Measurements from ENCODE around the gene PTTG2. TPM values are rescaled to one million over a fixed set of nuclear protein-coding genes. Genes with fewer than 3 reads are reported as not detected.

The PTTG2 gene
- total and polyA plus RNA-seq, 2 of the 13 experiments (the other 11 are each of a cell fraction or from before 2014, with no cell fraction given) = not detected

GRCh38 chr4:37938208-37938607 lies 22.0 kb upstream of the PTTG2 start:
- no TSS peak for BruUV-seq (replicated peaks)
- no peak for FAIRE-seq

DNA sequence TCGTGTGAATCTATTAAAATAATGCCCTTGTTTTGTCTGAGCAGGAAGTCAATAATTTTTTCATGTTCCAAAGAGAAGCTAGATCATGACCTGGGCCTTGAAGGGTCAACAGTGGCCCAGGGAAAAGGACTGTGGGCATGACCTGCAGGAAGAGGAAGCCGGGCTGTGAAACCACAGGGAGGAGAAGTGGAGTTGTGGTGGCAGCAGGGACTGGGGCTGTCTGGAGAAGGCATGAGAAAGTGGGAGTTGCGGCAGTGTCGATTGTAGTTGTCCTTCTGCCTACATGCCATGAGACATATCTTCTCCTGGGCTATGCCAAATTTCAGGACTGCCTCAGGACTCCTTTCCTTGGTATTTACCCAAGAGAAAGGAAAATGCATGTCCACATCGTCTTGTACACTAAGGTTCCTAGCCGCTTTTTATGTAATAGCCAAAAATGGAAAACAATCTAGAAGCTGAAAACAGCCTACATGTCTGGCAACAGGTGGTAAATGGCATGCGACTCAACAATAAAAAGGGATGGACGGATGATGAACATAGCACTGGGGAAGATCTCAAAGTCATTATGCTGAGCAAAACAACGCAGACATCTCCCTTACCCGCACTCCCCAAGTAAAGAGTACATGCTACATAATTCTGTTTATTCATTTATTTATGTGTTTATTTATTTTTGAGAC lies 13.6 kb upstream of the PTTG2 start:
- DNase-seq (ENCODE audit: low spot score) = no peak
- CTCF ChIA-PET (ENCODE audit: low intra/inter-chr PET ratio, low total read pairs) = no interaction called here
- ATAC-seq = no peak
- Histone ChIP-seq H3K27me3 (ENCODE audit: control insufficient read depth in 1 of 2, insufficient read depth in 2 of 2, low read length in 2 of 2) (no peaks in the 10 kb centered on the region; a peak in 1 of 5 replicates), H3K79me2 (ENCODE audit: insufficient read depth, low read length) (no peaks in the 10 kb centered on the region), H3K36me3 (replicated peaks in 1 of 2; ENCODE audit: control insufficient read depth in 1 of 2, insufficient read depth in 2 of 2, low read length in 2 of 2) (no peaks in the 10 kb centered on the region), H3K4me2 (ENCODE audit: low read depth, low read length) (no peak overlapping the region), H3K9ac (ENCODE audit: insufficient read depth, low read depth, low read length) (no peak overlapping the region), H3K9me3 (ENCODE audit: low read length) (no peaks in the 10 kb centered on the region), H4K20me1 (ENCODE audit: insufficient read depth, low read length) (no peaks in the 10 kb centered on the region), H3K27ac (ENCODE audit: extremely low read length, insufficient read depth, low read length) (no peak overlapping the region), H2AFZ (ENCODE audit: low read length) (no peak overlapping the region), H3K4me1 (ENCODE audit: insufficient read depth, low read length) (peaks cover 20% of the 10 kb centered on the region), H3K4me3 (replicated peaks in 1 of 3; ENCODE audit: insufficient read depth in 1 of 3, low read depth in 2 of 3, low read length in 3 of 3) (no peak overlapping the region)
- in situ Hi-C loops (cut with HindIII; ENCODE audit: extremely low pct_ligation_motif_present, low pct_unique_long_range_greater_than_20kb) (no loop called here), intact Hi-C loops (cut with micrococcal nuclease; ENCODE audit: unreplicated experiment) (no loop called here)
- TF ChIP-seq SSRP1 (CRISPR knock-in tag; IDR thresholded peaks at IDR 0.05) = no peak
- TF ChIP-seq MEIS1 (CRISPR knock-in tag; IDR thresholded peaks at IDR 0.05; ENCODE audit: borderline replicate concordance) = no peak
- TF ChIP-seq IRF2 (CRISPR knock-in tag; IDR thresholded peaks at IDR 0.05) = no peak
- TF ChIP-seq RARA (CRISPR knock-in tag; IDR thresholded peaks at IDR 0.05) = no peak
- TF ChIP-seq ZNF276 (CRISPR knock-in tag; IDR thresholded peaks at IDR 0.05; ENCODE audit: low read depth) = no peak
- TF ChIP-seq MAZ (IDR thresholded peaks at IDR 0.05; ENCODE audit: borderline replicate concordance, low read depth, low read length) = no peak
- no peak for TF ChIP-seq MAZ (CRISPR knock-in tag; IDR thresholded peaks at IDR 0.05; ENCODE audit: low read depth)
- no peak for TF ChIP-seq RORA (CRISPR knock-in tag; IDR thresholded peaks at IDR 0.05)
- FAIRE-seq = no peak
- BruUV-seq (replicated peaks) = no TSS peak
- POLR2A ChIA-PET = no interaction called here
- 65% methylated on average over 10 of the region's 10 CpGs for WGBS (ENCODE audit: low lambda C conversion rate)

More at GRCh38 chr4:37938208-37938607, 22.0 kb upstream of the PTTG2 start:
- no peak for TF ChIP-seq ZNF816 (CRISPR knock-in tag; IDR thresholded peaks at IDR 0.05; ENCODE audit: borderline replicate concordance)
- TF ChIP-seq GTF2F1 (IDR thresholded peaks at IDR 0.05; ENCODE audit: low read length) = no peak
- TF ChIP-seq SAFB2 (CRISPR knock-in tag; IDR thresholded peaks at IDR 0.05; ENCODE audit: borderline replicate concordance, low read depth) = no peak
- no peak for TF ChIP-seq TBX2 (CRISPR knock-in tag; IDR thresholded peaks at IDR 0.05; ENCODE audit: borderline replicate concordance)
- TF ChIP-seq TARDBP (CRISPR knock-in tag; IDR thresholded peaks at IDR 0.05) = no peak
- TF ChIP-seq ZNF121 (CRISPR knock-in tag; IDR thresholded peaks at IDR 0.05) = no peak
- no peak for TF ChIP-seq MIXL1 (CRISPR knock-in tag; IDR thresholded peaks at IDR 0.05)
- no peak for TF ChIP-seq XRCC5 (optimal IDR thresholded peaks at IDR 0.05; ENCODE audit: low read length)
- no peak for TF ChIP-seq HNRNPUL1 (IDR thresholded peaks at IDR 0.05; ENCODE audit: low read depth, low read length)
- TF ChIP-seq ZNF350 (CRISPR knock-in tag; IDR thresholded peaks at IDR 0.05; ENCODE audit: borderline replicate concordance, low read depth) = no peak
- TF ChIP-seq RXRB (CRISPR knock-in tag; IDR thresholded peaks at IDR 0.05; ENCODE audit: borderline replicate concordance) = no peak
- TF ChIP-seq ZNF7 (CRISPR knock-in tag; IDR thresholded peaks at IDR 0.05) = no peak
- TF ChIP-seq KDM1A (CRISPR knock-in tag; IDR thresholded peaks at IDR 0.05) = no peak
- TF ChIP-seq ZNF709 (CRISPR knock-in tag; IDR thresholded peaks at IDR 0.05) = no peak
- TF ChIP-seq ZNF562 (CRISPR knock-in tag; IDR thresholded peaks at IDR 0.05; ENCODE audit: borderline replicate concordance) = no peak
- no peak for TF ChIP-seq ZNF20 (CRISPR knock-in tag; IDR thresholded peaks at IDR 0.05)
- no peak for TF ChIP-seq ZNF619 (CRISPR knock-in tag; IDR thresholded peaks at IDR 0.05)
- TF ChIP-seq SIX1 (CRISPR knock-in tag; IDR thresholded peaks at IDR 0.05; ENCODE audit: borderline replicate concordance) = no peak
- no peak for TF ChIP-seq SETDB1 (CRISPR knock-in tag; IDR thresholded peaks at IDR 0.05; ENCODE audit: borderline replicate concordance)
- no peak for TF ChIP-seq REL (CRISPR knock-in tag; conservative IDR thresholded peaks at IDR 0.05)
- H3K9me3 ChIP-seq (ENCODE audit: low read length) = no peaks in the 10 kb centered on the region
- H3K79me2 ChIP-seq (ENCODE audit: insufficient read depth, low read length) = no peaks in the 10 kb centered on the region
- H3K4me2 ChIP-seq (ENCODE audit: low read depth, low read length) = no peak overlapping the region
- ChIA-PET CTCF (ENCODE audit: low intra/inter-chr PET ratio, low total read pairs) (no interaction called here), POLR2A (no interaction called here)
- no peak for ATAC-seq
- H3K9ac ChIP-seq (ENCODE audit: insufficient read depth, low read depth, low read length) = no peak overlapping the region
- intact Hi-C loops (cut with micrococcal nuclease; ENCODE audit: unreplicated experiment) = no loop called here
- no peaks in the 10 kb centered on the region for H3K4me1 ChIP-seq (ENCODE audit: insufficient read depth, low read length)
- in situ Hi-C loops (cut with HindIII; ENCODE audit: extremely low pct_ligation_motif_present, low pct_unique_long_range_greater_than_20kb) = no loop called here
- no peak overlapping the region for H3K4me3 ChIP-seq (replicated peaks in 1 of 3; ENCODE audit: insufficient read depth in 1 of 3, low read depth in 2 of 3, low read length in 3 of 3)
- H3K27ac ChIP-seq (ENCODE audit: extremely low read length, insufficient read depth, low read length) = no peak overlapping the region
- H2AFZ ChIP-seq (ENCODE audit: low read length) = no peak overlapping the region
- H3K27me3 ChIP-seq (ENCODE audit: control insufficient read depth in 1 of 2, insufficient read depth in 2 of 2, low read length in 2 of 2) = no peaks in the 10 kb centered on the region
- H3K36me3 ChIP-seq (replicated peaks in 1 of 2; ENCODE audit: control insufficient read depth in 1 of 2, insufficient read depth in 2 of 2, low read length in 2 of 2) = no peaks in the 10 kb centered on the region
- 62% methylated on average over 3 of the region's 3 CpGs for WGBS (ENCODE audit: low lambda C conversion rate)
- no peak for DNase-seq (ENCODE audit: low spot score)
- no peaks in the 10 kb centered on the region for H4K20me1 ChIP-seq (ENCODE audit: insufficient read depth, low read length)

Measured in HepG2 (cell line).